Measurements from ENCODE around the gene DLX4.

DNA sequence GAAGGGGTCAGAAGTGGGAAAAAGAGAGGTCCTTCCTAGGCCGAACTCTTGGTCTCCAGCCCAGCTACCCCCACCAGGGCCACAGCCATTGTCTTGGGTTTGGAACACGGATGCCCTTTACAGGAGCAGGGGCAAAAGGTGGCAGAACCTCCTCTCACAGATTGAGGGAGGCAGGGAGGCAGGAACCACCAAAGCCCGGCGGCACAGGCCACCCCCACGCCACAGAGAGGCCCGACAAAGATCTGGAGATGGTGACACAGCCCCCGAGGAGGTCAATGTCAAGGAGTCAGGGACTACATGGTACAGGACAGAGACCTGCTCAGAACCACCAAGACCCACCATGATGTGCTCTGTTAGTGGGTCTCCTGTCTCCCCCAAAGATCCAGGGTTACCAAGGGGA lies 44.4 kb upstream of the DLX4 start:
- TF ChIP-seq, protein P1, sequence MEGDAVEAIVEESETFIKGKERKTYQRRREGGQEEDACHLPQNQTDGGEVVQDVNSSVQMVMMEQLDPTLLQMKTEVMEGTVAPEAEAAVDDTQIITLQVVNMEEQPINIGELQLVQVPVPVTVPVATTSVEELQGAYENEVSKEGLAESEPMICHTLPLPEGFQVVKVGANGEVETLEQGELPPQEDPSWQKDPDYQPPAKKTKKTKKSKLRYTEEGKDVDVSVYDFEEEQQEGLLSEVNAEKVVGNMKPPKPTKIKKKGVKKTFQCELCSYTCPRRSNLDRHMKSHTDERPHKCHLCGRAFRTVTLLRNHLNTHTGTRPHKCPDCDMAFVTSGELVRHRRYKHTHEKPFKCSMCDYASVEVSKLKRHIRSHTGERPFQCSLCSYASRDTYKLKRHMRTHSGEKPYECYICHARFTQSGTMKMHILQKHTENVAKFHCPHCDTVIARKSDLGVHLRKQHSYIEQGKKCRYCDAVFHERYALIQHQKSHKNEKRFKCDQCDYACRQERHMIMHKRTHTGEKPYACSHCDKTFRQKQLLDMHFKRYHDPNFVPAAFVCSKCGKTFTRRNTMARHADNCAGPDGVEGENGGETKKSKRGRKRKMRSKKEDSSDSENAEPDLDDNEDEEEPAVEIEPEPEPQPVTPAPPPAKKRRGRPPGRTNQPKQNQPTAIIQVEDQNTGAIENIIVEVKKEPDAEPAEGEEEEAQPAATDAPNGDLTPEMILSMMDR (IDR thresholded peaks at IDR 0.05) = no peak
- no peak for TF ChIP-seq POLR2A (IDR thresholded peaks at IDR 0.05)
- TF ChIP-seq POLR2AphosphoS5 (IDR thresholded peaks at IDR 0.05; ENCODE audit: insufficient read depth in 1 of 2, low read depth in 1 of 2) = no peak

Measured in vagina (tissue), 2 donors.